Measurements from ENCODE around the gene SLC25A4. TPM values are rescaled to one million over a fixed set of nuclear protein-coding genes. Genes with fewer than 3 reads are reported as not detected.

The SLC25A4 gene
- polyA plus RNA-seq, 3 donors: 0.07 TPM; not detected in 2

GRCh38 chr4:185096032-185096653 lies 46.9 kb upstream of the SLC25A4 start:
- no peak overlapping the region for H3K4me2 ChIP-seq (replicated peaks; ENCODE audit: extremely low read depth, low read length, poor library complexity, severe bottlenecking)
- peak in 2 of 3 donors; percentile 10 to 12 for DNase-seq
- no peak overlapping the region for H3K9ac ChIP-seq (ENCODE audit: insufficient read depth, low read length, poor library complexity, severe bottlenecking)
- no peaks in the 10 kb centered on the region for H3K4me1 ChIP-seq (ENCODE audit: control insufficient read depth in 1 of 2, insufficient read depth in 2 of 2, low read length in 2 of 2)
- TF ChIP-seq CTCF (IDR thresholded peaks at IDR 0.05): peak; percentile 43
- Mint-ChIP-seq H3K4me1 (no peaks in the 10 kb centered on the region), H3K27ac (no peak overlapping the region), H3K4me3 (no peak overlapping the region), H3K27me3 (ENCODE audit: low read depth in 3 of 3) (peaks cover 4 to 8% (median 7%) of the 10 kb centered on the region in 3 donors), H3K9me3 (no peaks in the 10 kb centered on the region), H3K36me3 (no peaks in the 10 kb centered on the region)
- no peaks in the 10 kb centered on the region for H3K79me2 ChIP-seq (ENCODE audit: insufficient read depth, low read length)
- no peaks in the 10 kb centered on the region for H4K20me1 ChIP-seq (ENCODE audit: insufficient read depth, low read length)
- H3K36me3 ChIP-seq (replicated peaks in 1 of 2; ENCODE audit: control insufficient read depth in 1 of 2, insufficient read depth in 2 of 2, low read length in 2 of 2): no peaks in the 10 kb centered on the region
- H2AFZ ChIP-seq (ENCODE audit: insufficient read depth, low read depth, low read length, poor library complexity, severe bottlenecking): no peak overlapping the region
- H3K27ac ChIP-seq (ENCODE audit: low read depth in 1 of 2, low read length in 2 of 2): no peak overlapping the region
- no CpG with 5 or more reads among the region's 2 CpGs for WGBS (ENCODE audit: insufficient coverage)
- no peaks in the 10 kb centered on the region for H3K9me3 ChIP-seq (replicated peaks in 1 of 2; ENCODE audit: control insufficient read depth in 1 of 2, insufficient read depth in 1 of 2, low read length in 2 of 2)
- no peaks in the 10 kb centered on the region for H3K27me3 ChIP-seq (ENCODE audit: control insufficient read depth in 2 of 2, insufficient read depth in 2 of 2, low read length in 2 of 2)
- H3K4me3 ChIP-seq (replicated peaks in 1 of 3; ENCODE audit: low read depth in 2 of 3, low read length in 3 of 3): no peak overlapping the region
- intact Hi-C loops (cut with micrococcal nuclease): no loop called here

- H2AFZ ChIP-seq (ENCODE audit: insufficient read depth, low read depth, low read length, poor library complexity, severe bottlenecking): no peak overlapping the region
- no peaks in the 10 kb centered on the region for H3K4me1 ChIP-seq (ENCODE audit: control insufficient read depth in 1 of 2, insufficient read depth in 2 of 2, low read length in 2 of 2)
- no peaks in the 10 kb centered on the region for H3K36me3 ChIP-seq (replicated peaks in 1 of 2; ENCODE audit: control insufficient read depth in 1 of 2, insufficient read depth in 2 of 2, low read length in 2 of 2)
- no peak for TF ChIP-seq CTCF (IDR thresholded peaks at IDR 0.05)
- H3K27ac ChIP-seq (ENCODE audit: low read depth in 1 of 2, low read length in 2 of 2): no peak overlapping the region
- H3K4me3 ChIP-seq (replicated peaks in 1 of 3; ENCODE audit: low read depth in 2 of 3, low read length in 3 of 3): no peak overlapping the region
- H3K79me2 ChIP-seq (ENCODE audit: insufficient read depth, low read length): no peaks in the 10 kb centered on the region
- no peaks in the 10 kb centered on the region for H3K27me3 ChIP-seq (ENCODE audit: control insufficient read depth in 2 of 2, insufficient read depth in 2 of 2, low read length in 2 of 2)
- H3K4me2 ChIP-seq (replicated peaks; ENCODE audit: extremely low read depth, low read length, poor library complexity, severe bottlenecking): no peak overlapping the region
- intact Hi-C loops (cut with micrococcal nuclease): no loop called here
- H3K9me3 ChIP-seq (replicated peaks in 1 of 2; ENCODE audit: control insufficient read depth in 1 of 2, insufficient read depth in 1 of 2, low read length in 2 of 2): no peaks in the 10 kb centered on the region
- Mint-ChIP-seq H3K27me3 (ENCODE audit: low read depth in 3 of 3) (peaks cover 4 to 9% (median 8%) of the 10 kb centered on the region in 3 donors), H3K36me3 (no peaks in the 10 kb centered on the region), H3K4me3 (no peak overlapping the region), H3K9me3 (peaks cover 0 to 1% (median 0%) of the 10 kb centered on the region in 7 donors), H3K4me1 (no peaks in the 10 kb centered on the region), H3K27ac (no peak overlapping the region)
- no peaks in the 10 kb centered on the region for H4K20me1 ChIP-seq (ENCODE audit: insufficient read depth, low read length)
- H3K9ac ChIP-seq (ENCODE audit: insufficient read depth, low read length, poor library complexity, severe bottlenecking): no peak overlapping the region
- DNase-seq: no peak
Observed at GRCh38 chr4:185098474-185098873, 44.6 kb upstream of the SLC25A4 start.
